Ovary (tissue), 9 donors: Measurements from ENCODE around the gene AKR1B1. TPM values are rescaled to one million over a fixed set of nuclear protein-coding genes. Genes with fewer than 3 reads are reported as not detected.

ENCODE experiments used
- DNase-seq, 5 donors: peaks; one replicate each; pipeline ENCODE4 v3.0.0-alpha.2; 2019 to 2020
- H3K27ac ChIP-seq, 2 donors: fragments of 200-600 bp; one replicate each; pipeline versions ENCODE4 v1.5.1 to v1.8.0; 2019 to 2022
- H3K27me3 ChIP-seq: fragments of 200-600 bp; one replicate; pipeline ENCODE4 v1.8.0; 2022
- H3K36me3 ChIP-seq: fragments of 200-600 bp; sonication (generic); one replicate; pipeline ENCODE4 v1.5.1; 2019
- H3K4me1 ChIP-seq: one replicate; pipeline ENCODE4 v1.8.1; 2013; ENCODE audit warnings: mild to moderate bottlenecking, moderate library complexity; ENCODE audit not compliant: insufficient read depth
- H3K4me3 ChIP-seq: fragments of 200-600 bp; sonication (generic); one replicate; pipeline ENCODE4 v1.5.1; 2017
- H3K9me3 ChIP-seq, 2 donors: fragments of 200-600 bp in 1 of 2; sonication (generic) in 1 of 2; one replicate each; pipeline versions ENCODE4 v1.5.1 to v1.8.1; 2013 to 2019; ENCODE audit warnings: mild to moderate bottlenecking in 1 of 2, moderate library complexity in 1 of 2
- EP300 ChIP-seq: sonication (generic); formaldehyde crosslinking; IDR thresholded peaks from one replicate; pipeline ENCODE4 v1.6.1; 2017; ENCODE audit warnings: antibody characterized with exemption
- POLR2A ChIP-seq: fragments of 450-650 bp; IDR thresholded peaks from one replicate; pipeline ENCODE4 v1.6.1; 2017; ENCODE audit warnings: antibody characterized with exemption, mild to moderate bottlenecking, moderate library complexity
- WGBS, 3 donors: extraction: QIAGEN DNeasy Blood & Tissue Kit in 1 of 3; methylation state at CpG; one replicate each; pipeline versions ENCODE4 v1.1.5 to v1.1.7; 2013 to 2017; 5-methylcytosine and 5-hydroxymethylcytosine counted together
- intact Hi-C, 4 donors: fragments of 100-400 bp; cut with DNase I; formaldehyde crosslinking; loops; one replicate each; pipeline versions ENCODE4 v1.11.0 to v1.15.1; 2022 to 2023
- polyA plus RNA-seq, 2 donors: library from polyadenylated mRNA; stranded (reverse); fragments of 200-250 nt in 1 of 2; fragments of 350-450 nt in 1 of 2; fragmentation: Illumina TruSeq in 1 of 2; extraction: RNeasy Lipid Tissue Mini Kit (QIAGEN cat#74804) in 1 of 2; gene quantifications; one replicate each; pipeline ENCODE4 v1.2.3, GENCODE V29; 2013 to 2014
- total RNA-seq, 7 donors: library from RNA; depleted of rRNA in 2 of 7; stranded (reverse); fragments of >200 nt in 2 of 7; fragmentation: NEBNext Ultra II Directional in 3 of 7; extraction: Animal tissue kit (Norgen Biotek cat#: 25700) in 3 of 7; gene quantifications; one replicate each; pipeline versions ENCODE4 v1.1.0 to v1.2.4, GENCODE V29; 2016 to 2023
- TF ChIP-seq, protein P1 (sequence below), 3 donors: fragments of 450-650 bp in 2 of 3; fragments of 200-600 bp in 1 of 3; IDR thresholded peaks; one replicate each; pipeline versions ENCODE4 v1.5.1 to v1.8.0; 2016 to 2022; ENCODE audit warnings: antibody characterized with exemption in 3 of 3, mild to moderate bottlenecking in 1 of 3
- donor health status: DM: no; HTN: no; CAD: no; lungs with moderate emphysema.
- donor health status: DM: no; HTN: no; CAD: no.
- donor health status: Bipolar disorder and iron deficiency.
- donor health status: DM: yes; HTN: yes; CAD: no.
- donor health status: DM: no; HTN: no; CAD: no.
- donor health status: DM: yes; HTN: yes; CAD: no.

Gene AKR1B1
- total and polyA plus RNA-seq, 9 donors = 39.3 to 133 (median 80.8) TPM

DNA sequence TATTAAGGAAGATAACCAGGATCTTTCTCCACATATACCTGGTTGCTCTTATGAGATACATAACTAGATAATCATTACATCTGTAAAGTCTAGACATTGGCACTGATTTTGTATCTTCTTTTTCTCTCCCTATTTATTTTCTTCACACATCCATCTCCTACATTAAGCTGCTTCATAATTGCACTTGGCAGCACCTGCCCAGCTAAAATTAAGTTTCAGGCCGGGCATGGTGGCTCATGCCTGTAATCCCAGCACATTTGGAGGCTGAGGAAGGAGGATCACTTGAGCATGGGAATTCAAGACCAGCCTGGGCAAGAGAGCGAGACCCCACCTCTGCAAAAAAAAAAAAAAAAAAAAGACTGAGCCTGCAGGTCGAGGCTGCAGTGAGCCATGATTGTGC, 22.3 kb upstream of the AKR1B1 start:
- no peak overlapping the region for H3K27ac ChIP-seq
- intact Hi-C loops = no loop called here
- TF ChIP-seq EP300 (no peak), POLR2A (no peak)
- TF ChIP-seq, protein P1, sequence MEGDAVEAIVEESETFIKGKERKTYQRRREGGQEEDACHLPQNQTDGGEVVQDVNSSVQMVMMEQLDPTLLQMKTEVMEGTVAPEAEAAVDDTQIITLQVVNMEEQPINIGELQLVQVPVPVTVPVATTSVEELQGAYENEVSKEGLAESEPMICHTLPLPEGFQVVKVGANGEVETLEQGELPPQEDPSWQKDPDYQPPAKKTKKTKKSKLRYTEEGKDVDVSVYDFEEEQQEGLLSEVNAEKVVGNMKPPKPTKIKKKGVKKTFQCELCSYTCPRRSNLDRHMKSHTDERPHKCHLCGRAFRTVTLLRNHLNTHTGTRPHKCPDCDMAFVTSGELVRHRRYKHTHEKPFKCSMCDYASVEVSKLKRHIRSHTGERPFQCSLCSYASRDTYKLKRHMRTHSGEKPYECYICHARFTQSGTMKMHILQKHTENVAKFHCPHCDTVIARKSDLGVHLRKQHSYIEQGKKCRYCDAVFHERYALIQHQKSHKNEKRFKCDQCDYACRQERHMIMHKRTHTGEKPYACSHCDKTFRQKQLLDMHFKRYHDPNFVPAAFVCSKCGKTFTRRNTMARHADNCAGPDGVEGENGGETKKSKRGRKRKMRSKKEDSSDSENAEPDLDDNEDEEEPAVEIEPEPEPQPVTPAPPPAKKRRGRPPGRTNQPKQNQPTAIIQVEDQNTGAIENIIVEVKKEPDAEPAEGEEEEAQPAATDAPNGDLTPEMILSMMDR (IDR thresholded peaks at IDR 0.05) = no peak
- H3K36me3 ChIP-seq = no peaks in the 10 kb centered on the region
- H3K27me3 ChIP-seq = no peaks in the 10 kb centered on the region
- H3K4me3 ChIP-seq = no peak overlapping the region
- 89 to 94% (median 91%) methylated on average over 3 of the region's 3 CpGs for WGBS, 3 donors
- H3K9me3 ChIP-seq = no peaks in the 10 kb centered on the region
- no peak for DNase-seq
- no peaks in the 10 kb centered on the region for H3K4me1 ChIP-seq

- H3K27me3 ChIP-seq = no peaks in the 10 kb centered on the region
- no peaks in the 10 kb centered on the region for H3K36me3 ChIP-seq
- intact Hi-C loops = no loop called here
- TF ChIP-seq POLR2A (no peak), EP300 (no peak)
- TF ChIP-seq, protein P1 (IDR thresholded peaks at IDR 0.05) = no peak
- WGBS, 3 donors = 7 to 19% (median 8%) methylated on average over 2 of the region's 2 CpGs
- no peaks in the 10 kb centered on the region for H3K4me1 ChIP-seq
- DNase-seq = no peak
- no peak overlapping the region for H3K4me3 ChIP-seq
- H3K9me3 ChIP-seq = no peaks in the 10 kb centered on the region
- no peak overlapping the region for H3K27ac ChIP-seq
These were observed 21.8 kb upstream of the AKR1B1 start for GRCh38 chr7:134480730-134481129.

DNA sequence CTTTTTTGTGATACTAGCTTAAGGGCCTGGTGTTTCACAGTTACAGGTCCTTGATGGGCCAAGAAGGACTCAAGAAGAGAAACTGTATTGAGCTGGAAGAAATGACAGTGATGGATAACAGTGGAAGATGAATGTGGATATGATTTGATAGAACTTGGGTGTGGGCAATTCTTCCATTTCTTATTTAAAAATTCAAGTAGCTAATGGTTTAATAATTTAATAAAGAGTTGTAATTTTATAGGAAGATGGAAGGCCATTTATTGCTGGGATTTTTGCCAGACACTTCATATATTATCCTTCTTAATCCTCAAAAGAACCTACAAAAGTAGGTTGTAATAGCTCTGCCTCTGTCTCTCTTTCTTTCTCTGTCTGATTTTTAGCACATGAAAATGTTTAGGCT, 21.3 kb upstream of the AKR1B1 start:
- H3K4me1 ChIP-seq = no peaks in the 10 kb centered on the region
- no peak for TF ChIP-seq EP300
- no peak for TF ChIP-seq POLR2A
- TF ChIP-seq, protein P1 (IDR thresholded peaks at IDR 0.05) = no peak
- H3K27me3 ChIP-seq = no peaks in the 10 kb centered on the region
- no peak overlapping the region for H3K4me3 ChIP-seq
- no peak overlapping the region for H3K27ac ChIP-seq
- DNase-seq = no peak
- intact Hi-C loops = no loop called here
- H3K36me3 ChIP-seq = no peaks in the 10 kb centered on the region
- H3K9me3 ChIP-seq = no peaks in the 10 kb centered on the region

GRCh38 chr7:134478707-134479106, 19.8 kb upstream of the AKR1B1 start:
- no peaks in the 10 kb centered on the region for H3K9me3 ChIP-seq
- no peak overlapping the region for H3K4me3 ChIP-seq
- H3K27me3 ChIP-seq = no peaks in the 10 kb centered on the region
- no peak overlapping the region for H3K27ac ChIP-seq
- H3K36me3 ChIP-seq = no peaks in the 10 kb centered on the region
- DNase-seq = no peak
- no peaks in the 10 kb centered on the region for H3K4me1 ChIP-seq
- TF ChIP-seq EP300 = no peak
- TF ChIP-seq, protein P1 (IDR thresholded peaks at IDR 0.05) = no peak
- no peak for TF ChIP-seq POLR2A
- 86 to 96% (median 87%) methylated on average over 2 of the region's 2 CpGs for WGBS, 3 donors
- intact Hi-C loops = no loop called here

DNA sequence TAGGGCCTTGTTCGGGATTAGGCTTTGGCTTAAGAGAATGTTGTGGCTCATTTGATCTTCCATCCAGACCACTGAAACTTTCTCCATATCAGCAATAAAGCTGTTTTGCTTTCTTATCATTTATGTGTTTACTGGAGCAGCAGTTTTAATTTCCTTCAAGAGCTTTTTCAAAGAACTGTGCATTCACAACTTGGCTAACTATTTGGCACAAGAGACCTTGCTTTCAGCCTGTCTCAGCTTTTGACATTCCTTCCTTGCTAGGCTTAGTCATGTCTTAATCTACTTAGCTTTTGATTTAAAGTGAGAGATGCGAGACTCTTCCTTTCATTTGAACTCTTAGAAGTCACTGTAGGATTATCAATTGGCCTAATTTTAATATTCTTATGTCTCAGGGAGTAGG, 19.1 kb upstream of the AKR1B1 start:
- no peak for DNase-seq
- no peaks in the 10 kb centered on the region for H3K9me3 ChIP-seq
- no peaks in the 10 kb centered on the region for H3K27me3 ChIP-seq
- no peak overlapping the region for H3K4me3 ChIP-seq
- H3K36me3 ChIP-seq = no peaks in the 10 kb centered on the region
- intact Hi-C loops = no loop called here
- no peak overlapping the region for H3K27ac ChIP-seq
- 10 to 13% (median 11%) methylated on average over 2 of the region's 2 CpGs for WGBS, 3 donors
- no peaks in the 10 kb centered on the region for H3K4me1 ChIP-seq
- TF ChIP-seq, protein P1 (IDR thresholded peaks at IDR 0.05) = no peak
- no peak for TF ChIP-seq EP300
- no peak for TF ChIP-seq POLR2A
